K562 (cell line): ENCODE data around the gene CHAF1A. TPM values are rescaled to one million over a fixed set of nuclear protein-coding genes. Genes with fewer than 3 reads are reported as not detected.

Source experiments
- ESRRA ChIP-seq: fragments of 450-650 bp; IDR thresholded peaks from 2 replicates; pipeline ENCODE4 v1.6.1; 2014; ENCODE audit warnings: low read depth, mild to moderate bottlenecking, moderate library complexity, borderline replicate concordance
- MYBL2 ChIP-seq, 2 experiments: fragments of 450-650 bp in 1 of 2; sonication (generic) in 1 of 2; formaldehyde crosslinking in 1 of 2; IDR thresholded peaks; 2 replicates each; pipeline versions ENCODE4 v1.6.1 to v1.8.1; 2017 to 2022; ENCODE audit warnings: borderline replicate concordance in 1 of 2, inconsistent platforms in 1 of 2, low read depth in 1 of 2, mild to moderate bottlenecking in 1 of 2, missing genetic modification reagents in 1 of 2, moderate library complexity in 1 of 2
- NFRKB ChIP-seq: fragments of 450-650 bp; IDR thresholded peaks from 2 replicates; pipeline ENCODE4 v1.6.1; 2016; ENCODE audit warnings: low read depth
- PBX2 ChIP-seq, 2 experiments: IDR thresholded peaks in 1 of 2; conservative IDR thresholded peaks in 1 of 2; 2 replicates each; pipeline ENCODE4 v1.6.1; 2016; ENCODE audit warnings: low read depth in 2 of 2, mild to moderate bottlenecking in 1 of 2, missing compliant biosample characterization in 1 of 2, missing genetic modification characterization in 1 of 2, moderate library complexity in 1 of 2
- PKNOX1 ChIP-seq: fragments of 450-650 bp; IDR thresholded peaks from 2 replicates; pipeline ENCODE4 v1.6.1; 2016
- TAL1 ChIP-seq: fragments of 450-650 bp; IDR thresholded peaks from 2 replicates; pipeline ENCODE4 v1.6.1; 2016; ENCODE audit warnings: mild to moderate bottlenecking
- ZNF586 ChIP-seq: fragments of 450-650 bp; formaldehyde crosslinking; conservative IDR thresholded peaks from 2 replicates; pipeline ENCODE4 v1.4.0; 2020; ENCODE audit warnings: mild to moderate bottlenecking, moderate library complexity
- polyA plus RNA-seq, 8 experiments: library from polyadenylated mRNA; depleted of rRNA in 4 of 8; stranded (reverse) in 5 of 8; unstranded in 3 of 8; fragments of >200 nt; fragmentation: Nextera tagmentation in 2 of 8; fragmentation: Illumina TruSeq in 1 of 8; extraction: Ambion mirVana in 2 of 8; extraction: Trizol in 1 of 8; gene quantifications; 2 replicates each; pipeline versions ENCODE4 v1.2.1 to v1.2.3, GENCODE V29; 2011 to 2014; ENCODE audit warnings: inconsistent platforms in 1 of 8, missing spikeins in 1 of 8
- total RNA-seq, 7 experiments: library from RNA; depleted of rRNA in 6 of 7; stranded (reverse); fragments of >200 nt in 6 of 7; fragmentation: Illumina TruSeq in 2 of 7; extraction: Trizol in 2 of 7; gene quantifications; 2 replicates each; pipeline versions ENCODE4 v1.2.1 to v1.2.3, GENCODE V29; 2011 to 2021; ENCODE audit warnings: low replicate concordance in 1 of 7
- TF ChIP-seq, protein P1 (sequence below): fragments of 200-800 bp; sonication (Bioruptor generic); IDR thresholded peaks from 2 replicates; pipeline ENCODE4 v1.6.1; 2017; ENCODE audit warnings: missing genetic modification characterization, missing compliant biosample characterization
- TF ChIP-seq, protein P2 (sequence below): fragments of 250-450 bp; sonication (Bioruptor Pico); IDR thresholded peaks from 2 replicates; pipeline ENCODE4 v1.5.0; 2021; ENCODE audit warnings: mild to moderate bottlenecking, borderline replicate concordance
- TF ChIP-seq, protein P3 (sequence below): sonication (generic); formaldehyde crosslinking; IDR thresholded peaks from 2 replicates; pipeline ENCODE4 v1.8.1; 2022; ENCODE audit warnings: missing genetic modification reagents
- TF ChIP-seq, protein P4 (sequence below), 2 experiments: fragments of 450-650 bp in 1 of 2; IDR thresholded peaks; 2 replicates each; pipeline ENCODE4 v1.6.1; 2011 to 2017; ENCODE audit warnings: low read depth in 2 of 2, antibody characterized with exemption in 1 of 2, borderline replicate concordance in 1 of 2, low read length in 1 of 2, mild to moderate bottlenecking in 1 of 2, mixed read lengths in 1 of 2; ENCODE audit not compliant: control insufficient read depth in 1 of 2

CHAF1A gene
- total and polyA plus RNA-seq, 9 of the 15 experiments (the other 6 are each of a cell fraction or from before 2014, with no cell fraction given), result 1.6 to 86.9 (median 45.2) TPM

DNA sequence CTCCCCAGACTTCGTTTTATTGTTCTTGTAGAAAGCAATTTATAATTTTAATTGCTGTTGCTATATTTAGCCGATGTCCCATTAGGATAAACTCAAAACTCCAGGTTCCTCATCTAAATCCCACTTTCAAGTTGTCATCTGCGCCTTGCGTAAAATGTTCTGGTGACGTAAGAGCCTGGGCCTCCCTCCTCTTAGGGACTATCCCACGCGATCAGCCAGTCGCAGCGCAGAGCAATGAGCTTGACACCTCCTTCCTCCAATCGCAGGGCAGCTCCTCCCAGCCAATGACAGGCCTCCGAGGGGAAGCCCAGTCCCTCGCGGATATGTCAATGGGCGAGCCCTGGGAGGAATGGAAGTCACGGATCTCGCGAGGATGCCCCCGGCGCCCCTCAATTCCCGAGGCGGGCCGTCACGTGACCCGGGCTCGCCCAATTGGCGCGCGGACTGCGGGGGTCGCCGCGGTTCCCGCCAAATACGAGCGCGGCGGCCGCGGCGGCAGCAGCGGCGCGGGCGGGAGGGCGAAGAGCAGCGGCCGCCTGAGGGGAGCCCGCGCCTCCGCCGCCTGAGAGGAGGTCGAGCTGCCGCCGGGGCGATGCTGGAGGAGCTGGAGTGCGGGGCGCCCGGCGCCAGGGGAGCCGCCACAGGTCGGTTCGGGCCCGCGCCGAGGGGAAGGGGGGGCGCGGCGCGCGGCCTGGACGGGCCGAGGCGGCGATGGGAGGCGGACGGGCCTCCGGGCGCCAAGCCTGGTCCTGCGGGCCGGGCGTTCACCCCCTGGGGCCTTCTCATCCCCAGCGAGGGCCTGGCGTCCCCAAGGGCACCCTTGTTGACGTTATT, at the start of gene CHAF1A (continued):
- TF ChIP-seq, protein P1, sequence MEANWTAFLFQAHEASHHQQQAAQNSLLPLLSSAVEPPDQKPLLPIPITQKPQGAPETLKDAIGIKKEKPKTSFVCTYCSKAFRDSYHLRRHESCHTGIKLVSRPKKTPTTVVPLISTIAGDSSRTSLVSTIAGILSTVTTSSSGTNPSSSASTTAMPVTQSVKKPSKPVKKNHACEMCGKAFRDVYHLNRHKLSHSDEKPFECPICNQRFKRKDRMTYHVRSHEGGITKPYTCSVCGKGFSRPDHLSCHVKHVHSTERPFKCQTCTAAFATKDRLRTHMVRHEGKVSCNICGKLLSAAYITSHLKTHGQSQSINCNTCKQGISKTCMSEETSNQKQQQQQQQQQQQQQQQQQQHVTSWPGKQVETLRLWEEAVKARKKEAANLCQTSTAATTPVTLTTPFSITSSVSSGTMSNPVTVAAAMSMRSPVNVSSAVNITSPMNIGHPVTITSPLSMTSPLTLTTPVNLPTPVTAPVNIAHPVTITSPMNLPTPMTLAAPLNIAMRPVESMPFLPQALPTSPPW, result peak; percentile 86
- no peak for TF ChIP-seq TAL1
- TF ChIP-seq ZNF586 (CRISPR knock-in tag), result no peak
- TF ChIP-seq, protein P2, sequence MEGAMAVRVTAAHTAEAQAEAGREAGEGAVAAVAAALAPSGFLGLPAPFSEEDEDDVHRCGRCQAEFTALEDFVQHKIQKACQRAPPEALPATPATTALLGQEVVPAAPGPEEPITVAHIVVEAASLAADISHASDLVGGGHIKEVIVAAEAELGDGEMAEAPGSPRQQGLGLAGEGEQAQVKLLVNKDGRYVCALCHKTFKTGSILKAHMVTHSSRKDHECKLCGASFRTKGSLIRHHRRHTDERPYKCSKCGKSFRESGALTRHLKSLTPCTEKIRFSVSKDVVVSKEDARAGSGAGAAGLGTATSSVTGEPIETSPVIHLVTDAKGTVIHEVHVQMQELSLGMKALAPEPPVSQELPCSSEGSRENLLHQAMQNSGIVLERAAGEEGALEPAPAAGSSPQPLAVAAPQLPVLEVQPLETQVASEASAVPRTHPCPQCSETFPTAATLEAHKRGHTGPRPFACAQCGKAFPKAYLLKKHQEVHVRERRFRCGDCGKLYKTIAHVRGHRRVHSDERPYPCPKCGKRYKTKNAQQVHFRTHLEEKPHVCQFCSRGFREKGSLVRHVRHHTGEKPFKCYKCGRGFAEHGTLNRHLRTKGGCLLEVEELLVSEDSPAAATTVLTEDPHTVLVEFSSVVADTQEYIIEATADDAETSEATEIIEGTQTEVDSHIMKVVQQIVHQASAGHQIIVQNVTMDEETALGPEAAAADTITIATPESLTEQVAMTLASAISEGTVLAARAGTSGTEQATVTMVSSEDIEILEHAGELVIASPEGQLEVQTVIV (CRISPR knock-in tag), result no peak
- TF ChIP-seq ESRRA, result peak; percentile 49; the same call in 1 of the 2 replicates
- TF ChIP-seq, protein P3, sequence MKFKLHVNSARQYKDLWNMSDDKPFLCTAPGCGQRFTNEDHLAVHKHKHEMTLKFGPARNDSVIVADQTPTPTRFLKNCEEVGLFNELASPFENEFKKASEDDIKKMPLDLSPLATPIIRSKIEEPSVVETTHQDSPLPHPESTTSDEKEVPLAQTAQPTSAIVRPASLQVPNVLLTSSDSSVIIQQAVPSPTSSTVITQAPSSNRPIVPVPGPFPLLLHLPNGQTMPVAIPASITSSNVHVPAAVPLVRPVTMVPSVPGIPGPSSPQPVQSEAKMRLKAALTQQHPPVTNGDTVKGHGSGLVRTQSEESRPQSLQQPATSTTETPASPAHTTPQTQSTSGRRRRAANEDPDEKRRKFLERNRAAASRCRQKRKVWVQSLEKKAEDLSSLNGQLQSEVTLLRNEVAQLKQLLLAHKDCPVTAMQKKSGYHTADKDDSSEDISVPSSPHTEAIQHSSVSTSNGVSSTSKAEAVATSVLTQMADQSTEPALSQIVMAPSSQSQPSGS, result no peak
- TF ChIP-seq NFRKB, result no peak
- no peak for TF ChIP-seq MYBL2 (IDR thresholded peaks at IDR 0.05; ENCODE audit: low read depth)
- no peak for TF ChIP-seq MYBL2 (CRISPR knock-in tag; IDR thresholded peaks at IDR 0.05; ENCODE audit: borderline replicate concordance)
- TF ChIP-seq, protein P4, sequence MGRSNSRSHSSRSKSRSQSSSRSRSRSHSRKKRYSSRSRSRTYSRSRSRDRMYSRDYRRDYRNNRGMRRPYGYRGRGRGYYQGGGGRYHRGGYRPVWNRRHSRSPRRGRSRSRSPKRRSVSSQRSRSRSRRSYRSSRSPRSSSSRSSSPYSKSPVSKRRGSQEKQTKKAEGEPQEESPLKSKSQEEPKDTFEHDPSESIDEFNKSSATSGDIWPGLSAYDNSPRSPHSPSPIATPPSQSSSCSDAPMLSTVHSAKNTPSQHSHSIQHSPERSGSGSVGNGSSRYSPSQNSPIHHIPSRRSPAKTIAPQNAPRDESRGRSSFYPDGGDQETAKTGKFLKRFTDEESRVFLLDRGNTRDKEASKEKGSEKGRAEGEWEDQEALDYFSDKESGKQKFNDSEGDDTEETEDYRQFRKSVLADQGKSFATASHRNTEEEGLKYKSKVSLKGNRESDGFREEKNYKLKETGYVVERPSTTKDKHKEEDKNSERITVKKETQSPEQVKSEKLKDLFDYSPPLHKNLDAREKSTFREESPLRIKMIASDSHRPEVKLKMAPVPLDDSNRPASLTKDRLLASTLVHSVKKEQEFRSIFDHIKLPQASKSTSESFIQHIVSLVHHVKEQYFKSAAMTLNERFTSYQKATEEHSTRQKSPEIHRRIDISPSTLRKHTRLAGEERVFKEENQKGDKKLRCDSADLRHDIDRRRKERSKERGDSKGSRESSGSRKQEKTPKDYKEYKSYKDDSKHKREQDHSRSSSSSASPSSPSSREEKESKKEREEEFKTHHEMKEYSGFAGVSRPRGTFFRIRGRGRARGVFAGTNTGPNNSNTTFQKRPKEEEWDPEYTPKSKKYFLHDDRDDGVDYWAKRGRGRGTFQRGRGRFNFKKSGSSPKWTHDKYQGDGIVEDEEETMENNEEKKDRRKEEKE (IDR thresholded peaks at IDR 0.05; ENCODE audit: borderline replicate concordance in 1 of 2, control insufficient read depth in 1 of 2, low read depth in 2 of 2, low read length in 1 of 2), result no peak
- peak; percentile 78 for TF ChIP-seq PBX2 (CRISPR knock-in tag; IDR thresholded peaks at IDR 0.05; ENCODE audit: low read depth)
- TF ChIP-seq PBX2 (tag; conservative IDR thresholded peaks at IDR 0.05; ENCODE audit: low read depth), result peak; percentile 98
- TF ChIP-seq PKNOX1, result peak; percentile 99
